Stimulated activated CD4-positive, alpha-beta T cell treated with anti-CD3 and anti-CD28 coated beads, TNF-alpha, amount 100 ng/mL, for 48 hours (primary cell): Measurements from ENCODE around the gene ABHD5.

ENCODE experiments used
- DNase-seq, 3 donors: peaks; one replicate each; pipeline ENCODE4 v3.0.0-alpha.2; 2020; ENCODE audit warnings: low read depth in 3 of 3

Gene ABHD5

GRCh38 chr3:43685921-43686320, 4.8 kb upstream of the ABHD5 start:
- no peak for DNase-seq

DNA sequence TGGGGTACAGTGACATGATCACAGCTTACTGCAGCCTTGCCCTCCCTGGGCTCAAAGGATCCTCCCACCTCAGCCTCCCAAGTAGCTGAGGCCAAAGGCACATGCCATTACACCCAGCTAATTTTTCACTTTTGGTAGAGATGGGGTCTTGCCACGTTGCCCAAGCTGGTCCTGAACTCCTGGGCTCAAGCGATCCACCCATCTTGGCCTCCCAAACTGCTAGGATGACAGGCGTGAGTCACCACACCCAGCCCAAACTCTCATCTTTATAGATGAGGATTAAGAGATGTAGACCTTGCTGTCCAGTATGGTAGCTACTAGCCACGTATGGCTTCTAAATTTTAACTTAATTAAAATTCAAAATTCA, 4.4 kb upstream of the ABHD5 start:
- DNase-seq = no peak

DNA sequence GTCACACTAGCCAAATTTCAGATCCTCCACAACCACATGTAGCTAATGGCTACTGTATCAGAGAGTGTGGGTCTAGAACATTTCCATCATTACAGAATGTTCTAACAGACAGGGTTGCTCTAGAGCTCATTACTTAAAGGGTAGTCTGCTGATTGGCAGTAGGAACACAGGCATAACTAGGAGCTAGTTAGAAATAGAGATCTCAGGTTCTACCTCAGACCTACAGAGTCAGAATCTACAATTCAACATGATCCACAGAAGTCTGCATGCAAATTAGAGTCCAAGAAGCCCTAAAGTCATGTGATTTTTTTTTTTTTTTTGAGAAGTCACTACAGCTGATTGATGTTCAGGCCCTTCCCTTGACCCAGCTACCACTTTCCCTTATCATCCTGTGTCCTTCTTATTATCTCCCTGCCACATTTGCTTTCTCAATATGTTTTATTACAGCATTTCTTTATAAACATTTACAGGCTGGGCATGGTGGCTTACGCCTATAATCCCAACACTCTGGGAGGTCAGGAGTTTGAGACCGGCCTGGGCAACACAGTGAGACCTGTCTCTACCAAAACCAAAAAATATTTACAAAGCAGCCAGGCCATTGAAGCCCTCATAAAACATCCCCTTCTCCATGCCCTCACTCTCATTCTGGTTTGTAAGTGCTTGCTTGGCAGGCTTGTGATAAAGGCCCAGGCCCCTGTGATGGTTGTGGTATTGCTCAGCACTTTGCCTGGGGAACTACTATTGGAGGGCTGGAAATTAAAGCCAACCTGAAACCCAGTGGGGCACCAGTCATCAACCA, 3.8 kb upstream of the ABHD5 start:
- no peak for DNase-seq

DNA sequence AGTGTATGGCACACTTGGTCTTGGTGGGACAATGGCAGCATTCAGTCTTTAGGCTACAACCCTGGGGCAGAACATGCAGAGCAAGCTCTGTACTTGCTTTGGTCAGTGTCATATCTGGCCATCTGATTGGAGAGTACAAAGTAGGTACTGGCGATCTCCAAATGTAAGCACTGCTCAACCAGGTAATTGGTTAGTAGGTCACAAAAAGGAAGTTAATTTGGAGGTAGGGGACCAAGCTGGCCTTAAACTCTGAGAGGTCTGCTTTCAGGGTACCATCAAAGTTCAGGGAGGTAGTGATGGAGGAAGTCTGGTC, 3.3 kb upstream of the ABHD5 start:
- DNase-seq = no peak

DNA sequence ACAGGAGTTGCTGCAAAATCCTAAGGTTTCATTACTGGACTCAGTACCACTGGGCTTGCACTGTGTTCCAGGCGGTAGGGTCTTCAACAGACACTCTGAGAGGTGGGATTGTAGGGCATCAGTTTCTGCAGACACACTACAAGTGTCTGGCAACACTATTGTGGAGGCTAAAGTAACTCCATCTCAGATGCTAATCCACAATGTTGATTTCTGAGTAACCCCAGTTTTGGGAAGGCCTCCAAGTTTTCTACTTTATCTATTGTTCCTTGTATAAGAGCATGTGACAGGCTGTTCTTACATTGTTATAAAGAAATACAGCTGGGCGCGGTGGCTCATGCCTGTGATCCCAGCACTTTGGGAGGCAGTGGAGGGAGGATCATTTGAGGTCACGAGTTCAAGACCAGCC, 2.5 kb upstream of the ABHD5 start:
- no peak for DNase-seq

- no peak for DNase-seq
Measured at GRCh38 chr3:43689166-43689565, 1.6 kb upstream of the ABHD5 start.

- DNase-seq = no peak
Measured at GRCh38 chr3:43689766-43690399, 855 bp upstream of the ABHD5 start.

DNA sequence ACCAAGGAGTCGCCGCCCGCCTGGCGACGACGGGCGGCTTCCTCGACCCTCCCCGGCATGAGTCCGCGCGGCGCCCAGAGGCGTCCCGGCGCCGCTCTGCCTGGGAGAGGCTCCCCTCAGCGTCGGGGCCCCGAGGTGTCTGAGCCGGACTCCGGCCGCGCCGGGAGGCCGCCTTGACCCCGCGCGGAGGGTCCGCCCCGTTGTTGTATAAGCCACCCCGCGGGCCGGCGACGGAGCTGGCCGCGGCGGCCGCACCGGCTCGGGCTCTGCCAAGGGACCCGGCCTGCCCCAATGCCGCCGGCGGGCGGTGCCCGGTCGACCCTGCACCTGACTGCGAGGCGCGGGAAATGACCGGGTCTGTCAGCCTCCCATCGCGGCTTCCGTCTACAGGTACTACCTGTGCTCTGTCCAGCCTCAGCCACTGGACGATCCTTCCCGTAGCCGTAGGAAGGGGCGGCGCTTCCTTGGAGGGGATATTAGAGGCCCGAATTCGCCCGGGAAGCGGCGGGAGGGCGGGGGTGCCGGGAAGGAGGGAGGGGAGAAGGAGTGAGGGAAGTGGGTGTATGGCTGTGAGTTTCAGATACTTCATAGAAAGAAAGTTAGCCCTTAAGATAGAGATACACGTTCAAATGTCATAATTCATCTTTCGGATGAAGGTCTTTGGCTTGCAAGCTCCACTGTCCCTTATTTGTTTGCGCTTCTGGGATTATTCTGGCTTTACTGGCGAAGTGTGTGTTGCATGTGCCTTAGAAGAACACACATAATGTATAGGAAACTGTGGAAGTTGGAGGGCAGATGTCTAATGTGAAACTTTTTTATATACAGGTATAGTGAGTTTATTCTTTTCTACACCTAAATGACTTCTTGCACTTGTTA, 620 bp downstream of the ABHD5 start:
- peak in 2 of 3 donors; percentile 8 to 40 for DNase-seq

GRCh38 chr3:43692085-43692855, 1.5 kb downstream of the ABHD5 start:
- DNase-seq = no peak

GRCh38 chr3:43692971-43693370, 2.2 kb downstream of the ABHD5 start:
- DNase-seq = no peak

GRCh38 chr3:43693594-43693993, 2.9 kb downstream of the ABHD5 start:
- DNase-seq = no peak

GRCh38 chr3:43695443-43695842, 4.7 kb downstream of the ABHD5 start:
- no peak for DNase-seq

- DNase-seq = no peak
Measured at GRCh38 chr3:43695863-43696262, 5.1 kb downstream of the ABHD5 start.

- DNase-seq = no peak
Measured at GRCh38 chr3:43696441-43696840, 5.7 kb downstream of the ABHD5 start.

- no peak for DNase-seq
Measured at GRCh38 chr3:43696881-43697280, 6.1 kb downstream of the ABHD5 start.

DNA sequence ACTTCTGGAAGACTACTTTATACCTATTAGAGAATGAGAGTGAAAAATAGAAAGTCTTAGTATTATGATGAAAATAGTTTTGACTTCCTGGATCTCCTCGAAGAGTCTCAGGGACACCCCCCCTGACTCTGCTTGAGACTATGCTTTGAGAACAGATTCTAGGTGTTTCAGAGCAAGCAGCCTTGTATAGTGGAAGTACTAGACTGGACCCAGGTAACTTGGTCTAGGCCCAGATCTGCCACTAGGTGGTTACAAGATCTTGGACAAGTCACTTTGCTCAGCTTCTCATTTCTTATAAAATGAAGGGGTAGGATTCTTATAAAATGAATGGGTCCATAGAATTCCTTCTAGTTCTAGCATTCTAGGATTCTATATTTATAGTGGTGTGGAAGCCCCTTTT, 9.1 kb downstream of the ABHD5 start:
- no peak for DNase-seq

DNA sequence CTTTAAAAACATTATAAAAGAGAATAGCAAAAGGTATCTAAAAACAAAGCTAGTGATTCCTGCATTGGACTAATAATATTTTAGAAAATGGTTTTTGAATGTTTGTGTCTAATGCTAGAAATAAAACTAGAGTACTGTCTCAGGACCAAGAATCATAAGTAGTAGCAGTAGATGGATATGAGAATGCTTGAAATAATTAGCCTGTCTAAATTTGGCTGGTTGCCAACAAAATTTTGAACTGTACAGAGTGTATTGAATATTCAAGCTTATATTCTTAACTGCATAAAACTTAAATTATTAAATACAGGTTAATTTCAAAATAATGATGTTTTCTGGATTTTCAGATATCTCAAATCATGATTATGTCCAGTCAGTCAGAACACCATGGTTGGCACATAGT, 14.0 kb downstream of the ABHD5 start:
- no peak for DNase-seq

GRCh38 chr3:43706342-43706741, 15.6 kb downstream of the ABHD5 start:
- DNase-seq = no peak

DNA sequence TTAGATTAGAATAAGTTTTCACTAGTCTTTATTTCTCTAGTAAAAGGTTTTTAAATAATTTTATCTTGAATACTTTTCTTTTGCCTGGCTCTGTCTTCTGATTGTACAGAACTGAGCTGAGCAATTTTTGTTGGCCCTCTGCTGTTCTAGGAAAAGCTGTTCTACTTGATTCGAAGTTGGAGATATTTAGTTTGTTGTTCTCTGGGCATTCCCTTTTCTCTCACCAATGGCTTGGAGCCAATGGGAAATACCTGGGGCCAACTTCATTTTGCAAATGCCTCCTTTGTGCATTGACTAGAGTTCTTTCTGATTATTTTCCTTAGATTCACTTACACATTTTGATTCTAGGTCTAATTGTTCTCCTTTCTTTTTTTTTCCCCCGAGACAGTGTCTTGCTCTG, 16.5 kb downstream of the ABHD5 start:
- DNase-seq = no peak

DNA sequence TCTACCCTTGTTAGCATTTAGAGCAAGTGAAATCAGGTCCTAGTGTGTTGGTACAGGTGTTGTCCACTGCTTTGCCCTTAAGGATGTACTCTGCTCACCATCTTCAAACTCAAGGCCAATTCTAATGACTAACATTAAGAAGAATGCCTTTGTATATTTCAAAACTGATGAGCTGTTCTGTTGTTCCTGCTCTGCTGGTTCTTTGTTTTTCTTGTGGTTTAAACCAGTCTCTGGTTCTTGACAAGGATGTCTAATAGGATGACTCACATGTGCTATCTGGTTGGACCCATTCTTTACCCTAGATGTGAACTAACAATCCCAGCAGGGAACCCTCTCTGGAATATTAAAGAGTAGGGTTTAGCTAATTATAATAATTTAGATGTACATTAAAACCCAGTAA, 17.3 kb downstream of the ABHD5 start:
- DNase-seq = no peak

- no peak for DNase-seq
Measured at GRCh38 chr3:43709022-43709421, 18.3 kb downstream of the ABHD5 start.

DNA sequence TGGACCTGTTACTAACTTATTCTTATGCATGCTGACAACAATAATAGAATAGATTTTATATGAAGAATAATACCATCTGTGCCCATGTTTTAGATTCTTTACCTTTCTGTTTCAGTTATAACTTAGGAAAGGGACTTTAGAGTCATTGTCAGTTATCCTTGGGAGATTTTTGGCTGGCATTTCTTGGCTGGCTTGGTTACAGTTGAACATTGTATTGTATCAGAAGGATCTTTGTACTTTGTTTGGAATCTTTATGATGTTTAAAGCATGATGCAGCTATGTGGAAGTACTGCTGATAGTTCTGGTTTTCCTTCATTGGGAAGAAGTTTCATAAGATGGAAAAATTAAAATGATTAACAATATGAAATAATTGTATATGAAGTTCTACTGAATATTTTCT, 19.9 kb downstream of the ABHD5 start:
- DNase-seq = no peak
